Parathyroid adenoma (tissue), 2 donors: ENCODE data around the gene SAPCD2.

ENCODE experiments used
- H2AFZ ChIP-seq: fragments of 300-600 bp; sonication (generic); one replicate; pipeline ENCODE4 v1.7.0; 2017; ENCODE audit warnings: antibody characterized with exemption, mild to moderate bottlenecking
- H3K27ac ChIP-seq: fragments of 300-600 bp; sonication (generic); one replicate; pipeline ENCODE4 v1.7.0; 2017
- H3K27me3 ChIP-seq: fragments of 300-600 bp; sonication (generic); one replicate; pipeline ENCODE4 v1.7.0; 2017; ENCODE audit warnings: low read length; ENCODE audit not compliant: control insufficient read depth, insufficient read depth
- H3K36me3 ChIP-seq: fragments of 300-600 bp; sonication (generic); one replicate; pipeline ENCODE4 v1.7.0; 2017; ENCODE audit warnings: low read length; ENCODE audit not compliant: control insufficient read depth, insufficient read depth
- H3K4me1 ChIP-seq: fragments of 300-600 bp; sonication (generic); one replicate; pipeline ENCODE4 v1.7.0; 2017; ENCODE audit warnings: control low read depth
- H3K4me2 ChIP-seq: fragments of 300-600 bp; sonication (generic); one replicate; pipeline ENCODE4 v1.7.0; 2017; ENCODE audit warnings: low read length
- H3K4me3 ChIP-seq: fragments of 300-600 bp; sonication (generic); one replicate; pipeline ENCODE4 v1.7.0; 2017; ENCODE audit warnings: low read depth, low read length
- H3K79me2 ChIP-seq: fragments of 300-600 bp; sonication (generic); one replicate; pipeline ENCODE4 v1.7.0; 2017; ENCODE audit warnings: control low read depth
- H3K9ac ChIP-seq: fragments of 300-600 bp; sonication (generic); one replicate; pipeline ENCODE4 v1.7.0; 2017; ENCODE audit warnings: mild to moderate bottlenecking
- H3K9me3 ChIP-seq: fragments of 300-600 bp; sonication (generic); one replicate; pipeline ENCODE4 v1.7.0; 2017; ENCODE audit warnings: low read length; ENCODE audit not compliant: control insufficient read depth
- TF ChIP-seq, protein P1 (sequence below): fragments of 300-600 bp; sonication (generic); IDR thresholded peaks from one replicate; pipeline ENCODE4 v1.7.0; 2017; ENCODE audit warnings: antibody characterized with exemption, mild to moderate bottlenecking
- donor health status: primary hyperparathyroidism.

SAPCD2 gene

DNA sequence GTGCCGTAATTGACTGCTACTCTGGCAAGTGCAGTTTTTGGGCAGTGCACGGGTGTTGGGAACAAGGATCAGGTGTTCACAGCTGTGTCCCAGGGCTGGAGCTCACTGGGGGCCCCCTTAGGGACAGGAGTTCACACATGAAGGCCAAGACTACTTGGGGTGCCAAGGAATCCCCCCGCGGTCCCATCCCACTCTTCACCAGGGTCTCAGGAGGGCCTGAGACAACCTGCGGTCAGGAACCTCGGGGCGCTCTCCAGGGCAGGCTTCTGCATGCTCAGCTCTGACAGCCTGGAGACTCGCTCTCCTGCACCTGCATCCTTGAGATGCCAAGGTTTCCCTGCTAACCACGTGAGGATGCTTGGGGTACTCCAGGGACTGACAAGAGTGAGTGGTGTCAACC is 14.2 kb upstream of the SAPCD2 start:
- no peaks in the 10 kb centered on the region for H3K4me1 ChIP-seq
- no peak overlapping the region for H3K9ac ChIP-seq
- no peaks in the 10 kb centered on the region for H3K27me3 ChIP-seq
- H3K9me3 ChIP-seq = no peaks in the 10 kb centered on the region
- H2AFZ ChIP-seq = no peak overlapping the region
- TF ChIP-seq, protein P1, sequence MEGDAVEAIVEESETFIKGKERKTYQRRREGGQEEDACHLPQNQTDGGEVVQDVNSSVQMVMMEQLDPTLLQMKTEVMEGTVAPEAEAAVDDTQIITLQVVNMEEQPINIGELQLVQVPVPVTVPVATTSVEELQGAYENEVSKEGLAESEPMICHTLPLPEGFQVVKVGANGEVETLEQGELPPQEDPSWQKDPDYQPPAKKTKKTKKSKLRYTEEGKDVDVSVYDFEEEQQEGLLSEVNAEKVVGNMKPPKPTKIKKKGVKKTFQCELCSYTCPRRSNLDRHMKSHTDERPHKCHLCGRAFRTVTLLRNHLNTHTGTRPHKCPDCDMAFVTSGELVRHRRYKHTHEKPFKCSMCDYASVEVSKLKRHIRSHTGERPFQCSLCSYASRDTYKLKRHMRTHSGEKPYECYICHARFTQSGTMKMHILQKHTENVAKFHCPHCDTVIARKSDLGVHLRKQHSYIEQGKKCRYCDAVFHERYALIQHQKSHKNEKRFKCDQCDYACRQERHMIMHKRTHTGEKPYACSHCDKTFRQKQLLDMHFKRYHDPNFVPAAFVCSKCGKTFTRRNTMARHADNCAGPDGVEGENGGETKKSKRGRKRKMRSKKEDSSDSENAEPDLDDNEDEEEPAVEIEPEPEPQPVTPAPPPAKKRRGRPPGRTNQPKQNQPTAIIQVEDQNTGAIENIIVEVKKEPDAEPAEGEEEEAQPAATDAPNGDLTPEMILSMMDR = no peak
- no peaks in the 10 kb centered on the region for H3K36me3 ChIP-seq
- no peak overlapping the region for H3K4me3 ChIP-seq
- no peak overlapping the region for H3K27ac ChIP-seq
- no peak overlapping the region for H3K4me2 ChIP-seq
- no peaks in the 10 kb centered on the region for H3K79me2 ChIP-seq

DNA sequence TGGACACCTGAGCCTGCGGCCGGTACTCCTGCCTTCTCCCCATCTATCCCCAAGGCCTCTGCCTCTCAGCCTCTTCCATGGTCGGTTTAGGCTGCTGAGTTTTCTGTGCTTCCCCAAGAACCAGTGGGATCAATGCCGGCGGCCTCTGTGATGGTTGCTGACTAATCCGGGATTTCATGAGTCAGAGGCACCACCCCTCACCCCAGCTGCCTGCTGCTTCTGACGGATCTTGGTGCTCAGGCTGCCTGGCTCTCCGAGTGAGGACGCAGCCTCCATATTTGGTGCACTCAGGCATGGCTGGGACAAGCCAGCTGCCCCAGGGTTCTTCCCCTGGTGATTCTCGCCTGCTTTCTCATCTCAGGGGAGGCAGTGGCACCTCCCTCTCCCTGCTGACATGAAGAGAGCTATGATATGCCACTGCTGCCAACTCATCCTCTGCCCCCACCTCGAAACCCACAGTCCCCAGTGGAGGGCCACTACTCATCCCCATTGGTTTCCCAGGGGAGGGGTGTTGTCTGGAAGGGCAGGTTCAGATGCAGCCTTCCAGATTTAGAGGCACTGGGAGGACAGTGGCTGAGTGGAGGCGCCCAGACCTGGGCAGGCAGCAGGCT is 13.1 kb upstream of the SAPCD2 start:
- Histone ChIP-seq H3K27ac (no peak overlapping the region), H3K79me2 (no peaks in the 10 kb centered on the region), H3K4me3 (no peak overlapping the region), H3K9ac (no peak overlapping the region), H3K27me3 (no peaks in the 10 kb centered on the region), H3K36me3 (no peaks in the 10 kb centered on the region), H3K9me3 (no peaks in the 10 kb centered on the region), H2AFZ (no peak overlapping the region), H3K4me2 (no peak overlapping the region), H3K4me1 (no peaks in the 10 kb centered on the region)
- TF ChIP-seq, protein P1 = no peak

DNA sequence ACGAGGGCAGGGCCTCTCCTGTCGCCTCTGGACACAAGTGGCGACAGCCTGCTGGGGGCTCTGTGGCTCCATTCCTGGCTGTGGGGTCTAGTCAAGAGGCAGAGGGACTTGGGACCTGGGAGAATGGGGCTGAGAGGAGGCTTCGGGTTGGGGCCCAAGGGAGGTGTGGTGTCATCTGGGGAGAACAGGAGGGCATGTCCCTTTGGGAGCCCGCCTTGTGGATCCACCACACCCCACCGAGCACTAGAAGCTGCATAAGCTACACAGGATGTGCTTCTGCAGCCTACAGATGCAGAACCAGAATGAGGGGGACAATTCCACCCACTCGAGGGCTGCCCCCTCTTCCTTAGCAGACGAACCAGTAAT is 12.6 kb upstream of the SAPCD2 start:
- H3K4me1 ChIP-seq = no peaks in the 10 kb centered on the region
- no peaks in the 10 kb centered on the region for H3K9me3 ChIP-seq
- no peak overlapping the region for H2AFZ ChIP-seq
- TF ChIP-seq, protein P1 = no peak
- H3K4me2 ChIP-seq = no peak overlapping the region
- no peaks in the 10 kb centered on the region for H3K36me3 ChIP-seq
- no peak overlapping the region for H3K9ac ChIP-seq
- no peak overlapping the region for H3K27ac ChIP-seq
- H3K4me3 ChIP-seq = no peak overlapping the region
- no peaks in the 10 kb centered on the region for H3K27me3 ChIP-seq
- no peaks in the 10 kb centered on the region for H3K79me2 ChIP-seq

DNA sequence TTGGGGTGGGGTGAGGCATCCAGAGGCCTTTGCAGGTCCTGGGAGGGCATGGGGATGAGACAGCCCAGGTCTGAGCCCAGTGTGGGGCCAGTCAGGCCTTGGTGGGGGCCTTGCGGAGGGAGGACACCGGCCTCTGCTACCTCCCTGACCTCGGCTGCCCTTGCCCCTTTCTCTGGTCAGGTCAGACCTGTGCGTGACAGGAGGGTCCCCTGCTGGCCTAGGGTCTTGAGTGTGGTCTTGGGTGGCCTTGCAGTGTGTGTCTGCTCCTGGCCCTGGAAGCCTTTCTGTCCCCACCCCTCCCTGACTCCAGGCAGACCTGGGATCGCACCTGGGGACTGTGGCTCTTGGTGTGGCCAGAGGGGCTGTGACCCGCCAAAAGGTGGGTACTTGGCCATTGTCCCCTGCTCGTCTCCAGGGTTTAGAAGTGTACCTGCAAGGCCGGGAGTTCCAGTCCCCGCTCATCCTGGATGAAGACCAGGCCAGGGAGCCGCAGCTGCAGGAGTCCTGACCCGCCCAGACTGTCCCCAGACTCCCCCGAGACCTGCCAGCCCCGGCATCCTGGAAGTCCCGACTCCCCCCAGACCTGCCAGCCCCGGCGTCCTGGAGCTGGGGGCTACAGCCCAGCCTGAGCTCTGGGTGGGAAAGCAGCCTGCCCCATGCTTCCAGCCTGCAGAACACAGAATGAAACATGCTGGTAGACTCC is 12.0 kb upstream of the SAPCD2 start:
- Histone ChIP-seq H3K9ac (no peak overlapping the region), H3K27me3 (no peaks in the 10 kb centered on the region), H3K36me3 (no peaks in the 10 kb centered on the region), H3K27ac (no peak overlapping the region), H3K4me2 (no peak overlapping the region), H3K9me3 (no peaks in the 10 kb centered on the region), H3K79me2 (no peaks in the 10 kb centered on the region), H3K4me1 (no peaks in the 10 kb centered on the region), H3K4me3 (no peak overlapping the region), H2AFZ (no peak overlapping the region)
- TF ChIP-seq, protein P1 = no peak
